Skeletal muscle satellite cell (primary cell): ENCODE data around the gene PID1.

Experiments
- H3K27me3 ChIP-seq: 2 replicates; pipeline ENCODE4 v1.7.0; 2013; ENCODE audit warnings: low read length; ENCODE audit not compliant: control insufficient read depth, insufficient read depth
- H3K36me3 ChIP-seq: 2 replicates; pipeline ENCODE4 v1.7.0; 2013; ENCODE audit warnings: mild to moderate bottlenecking, control low read depth, low read length; ENCODE audit not compliant: insufficient read depth
- H3K4me1 ChIP-seq: 2 replicates; pipeline ENCODE4 v1.7.0; 2013; ENCODE audit warnings: low read length; ENCODE audit not compliant: control insufficient read depth, insufficient read depth
- H3K4me2 ChIP-seq: 2 replicates; pipeline ENCODE4 v1.7.0; 2013; ENCODE audit warnings: mild to moderate bottlenecking, low read length
- H3K4me3 ChIP-seq: 2 replicates; pipeline ENCODE4 v1.7.0; 2013; ENCODE audit warnings: low read length
- H3K9ac ChIP-seq: 2 replicates; pipeline ENCODE4 v1.7.0; 2013; ENCODE audit warnings: mild to moderate bottlenecking, low read depth, low read length, moderate library complexity
- H3K9me3 ChIP-seq: replicated peaks from 2 replicates; pipeline ENCODE4 v1.7.0; 2013; ENCODE audit warnings: mild to moderate bottlenecking, control low read depth, low read length

PID1 gene

GRCh38 chr2:229041691-229042090 lies 229.4 kb downstream of the PID1 start:
- H3K27me3 ChIP-seq: no peaks in the 10 kb centered on the region
- H3K4me2 ChIP-seq: no peak overlapping the region
- no peak overlapping the region for H3K4me3 ChIP-seq
- H3K9me3 ChIP-seq: no peaks in the 10 kb centered on the region
- H3K9ac ChIP-seq: no peak overlapping the region
- H3K36me3 ChIP-seq: no peaks in the 10 kb centered on the region
- no peaks in the 10 kb centered on the region for H3K4me1 ChIP-seq

- Histone ChIP-seq H3K9ac (no peak overlapping the region), H3K27me3 (no peaks in the 10 kb centered on the region), H3K4me1 (peaks cover 4% of the 10 kb centered on the region), H3K9me3 (no peaks in the 10 kb centered on the region), H3K4me2 (no peak overlapping the region), H3K36me3 (no peaks in the 10 kb centered on the region), H3K4me3 (no peak overlapping the region)
These were observed 233.5 kb downstream of the PID1 start for GRCh38 chr2:229037621-229038020.

GRCh38 chr2:229033816-229034215 lies 237.3 kb downstream of the PID1 start:
- Histone ChIP-seq H3K9me3 (no peaks in the 10 kb centered on the region), H3K4me3 (no peak overlapping the region), H3K36me3 (no peaks in the 10 kb centered on the region), H3K4me1 (peaks cover 4% of the 10 kb centered on the region), H3K9ac (no peak overlapping the region), H3K4me2 (no peak overlapping the region), H3K27me3 (no peaks in the 10 kb centered on the region)

GRCh38 chr2:229032608-229033234 lies 238.4 kb downstream of the PID1 start:
- no peak overlapping the region for H3K9ac ChIP-seq
- H3K4me2 ChIP-seq: no peak overlapping the region
- no peaks in the 10 kb centered on the region for H3K9me3 ChIP-seq

GRCh38 chr2:229027353-229028105 lies 243.6 kb downstream of the PID1 start:
- Histone ChIP-seq H3K9me3 (no peaks in the 10 kb centered on the region), H3K27me3 (no peaks in the 10 kb centered on the region), H3K9ac (no peak overlapping the region), H3K4me1 (no peaks in the 10 kb centered on the region), H3K36me3 (no peaks in the 10 kb centered on the region), H3K4me2 (no peak overlapping the region), H3K4me3 (no peak overlapping the region)

More at GRCh38 chr2:229032608-229033234, 238.4 kb downstream of the PID1 start:
- Histone ChIP-seq H3K27me3 (no peaks in the 10 kb centered on the region), H3K36me3 (no peaks in the 10 kb centered on the region), H3K4me3 (no peak overlapping the region), H3K4me1 (peaks cover 4% of the 10 kb centered on the region)

DNA sequence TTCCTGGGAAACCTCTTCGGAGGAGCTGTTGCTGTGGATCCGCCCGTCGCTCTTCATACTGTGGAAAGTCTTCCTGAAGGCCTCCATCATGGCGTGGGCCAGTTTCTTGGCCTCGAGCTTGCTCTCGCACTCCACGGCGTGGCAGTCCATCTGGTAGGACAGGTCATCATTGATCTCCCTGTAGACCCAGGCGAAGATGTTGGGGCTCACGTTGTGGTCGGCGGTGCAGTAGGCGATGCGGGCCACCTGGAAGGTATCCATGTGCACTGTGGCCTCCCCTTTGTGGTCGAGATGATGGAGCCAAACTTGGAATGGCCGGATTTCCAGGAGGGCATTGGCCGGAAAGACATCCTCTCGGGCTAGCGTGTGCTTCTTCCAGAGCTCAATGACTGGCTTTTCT lies 245.4 kb downstream of the PID1 start:
- Histone ChIP-seq H3K9ac (no peak overlapping the region), H3K9me3 (no peaks in the 10 kb centered on the region), H3K4me1 (no peaks in the 10 kb centered on the region), H3K27me3 (no peaks in the 10 kb centered on the region), H3K4me2 (no peak overlapping the region), H3K36me3 (no peaks in the 10 kb centered on the region), H3K4me3 (no peak overlapping the region)

DNA sequence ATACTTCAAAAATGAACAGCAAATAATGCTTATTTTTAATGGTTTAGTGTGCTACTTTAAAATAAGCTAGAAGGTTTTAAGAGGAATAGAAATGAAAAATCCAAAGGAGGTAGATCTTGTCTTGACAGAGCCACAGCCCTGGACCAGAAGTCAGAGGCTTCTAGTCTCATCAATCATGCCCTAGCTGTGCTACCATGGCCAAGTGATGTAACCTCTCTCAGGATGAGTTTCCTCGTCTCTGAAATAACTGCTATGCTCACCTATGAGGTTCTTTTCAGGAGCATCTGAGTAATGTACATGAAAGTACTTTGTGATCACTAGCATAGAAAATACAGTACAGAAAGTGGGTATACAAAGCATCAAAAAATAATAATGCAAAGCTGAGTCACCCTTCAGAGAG lies 248.4 kb downstream of the PID1 start:
- Histone ChIP-seq H3K36me3 (no peaks in the 10 kb centered on the region), H3K4me1 (no peaks in the 10 kb centered on the region), H3K9me3 (no peaks in the 10 kb centered on the region), H3K4me3 (no peak overlapping the region), H3K27me3 (no peaks in the 10 kb centered on the region), H3K9ac (no peak overlapping the region), H3K4me2 (no peak overlapping the region)

GRCh38 chr2:229022071-229022470 lies 249.0 kb downstream of the PID1 start:
- Histone ChIP-seq H3K9me3 (no peaks in the 10 kb centered on the region), H3K4me1 (no peaks in the 10 kb centered on the region), H3K27me3 (no peaks in the 10 kb centered on the region), H3K9ac (no peak overlapping the region), H3K4me3 (no peak overlapping the region), H3K36me3 (no peaks in the 10 kb centered on the region), H3K4me2 (no peak overlapping the region)

DNA sequence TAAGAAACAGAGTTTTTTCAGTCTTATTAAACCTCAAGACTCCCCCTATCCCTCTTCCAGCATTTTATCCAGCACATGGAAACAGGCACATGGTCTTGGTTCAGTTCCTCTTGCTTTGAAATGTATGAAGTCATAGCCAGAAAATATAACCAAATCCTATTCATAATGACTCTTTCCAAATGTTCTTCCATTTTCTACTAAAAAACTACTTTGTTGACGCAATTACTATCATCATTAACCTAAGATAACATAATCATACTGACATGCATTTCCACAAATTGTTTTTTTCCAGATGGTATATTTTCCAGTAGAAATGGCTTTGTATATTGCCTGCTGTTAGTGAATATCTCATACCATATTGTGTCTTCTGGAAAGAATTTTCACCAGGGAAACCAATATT lies 261.3 kb downstream of the PID1 start:
- Histone ChIP-seq H3K36me3 (no peaks in the 10 kb centered on the region), H3K4me3 (no peak overlapping the region), H3K4me2 (no peak overlapping the region), H3K9ac (no peak overlapping the region), H3K27me3 (no peaks in the 10 kb centered on the region), H3K9me3 (no peaks in the 10 kb centered on the region), H3K4me1 (no peaks in the 10 kb centered on the region)

GRCh38 chr2:229003256-229003655 lies 267.8 kb downstream of the PID1 start:
- Histone ChIP-seq H3K4me1 (no peaks in the 10 kb centered on the region), H3K4me3 (no peak overlapping the region), H3K9me3 (no peaks in the 10 kb centered on the region), H3K4me2 (no peak overlapping the region), H3K36me3 (no peaks in the 10 kb centered on the region), H3K27me3 (no peaks in the 10 kb centered on the region), H3K9ac (no peak overlapping the region)

DNA sequence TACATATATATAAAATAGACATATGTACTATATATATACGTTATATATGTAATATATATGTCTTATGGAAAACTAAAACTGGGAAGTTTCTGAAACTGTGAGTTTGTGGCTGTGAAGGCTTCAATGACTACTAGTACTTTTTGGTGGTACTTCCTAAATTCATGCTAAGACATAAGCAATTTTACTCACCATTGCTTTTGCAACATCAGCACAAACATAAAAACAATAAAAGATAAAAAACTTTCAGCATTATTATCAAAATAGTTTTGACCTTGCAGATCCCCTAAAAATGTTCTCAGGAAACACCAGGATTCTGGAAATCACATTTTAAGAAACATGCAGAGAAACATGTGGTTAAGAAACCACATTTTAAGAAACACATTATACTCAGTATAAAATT lies 269.9 kb downstream of the PID1 start:
- Histone ChIP-seq H3K27me3 (no peaks in the 10 kb centered on the region), H3K36me3 (no peaks in the 10 kb centered on the region), H3K4me2 (no peak overlapping the region), H3K9ac (no peak overlapping the region), H3K9me3 (no peaks in the 10 kb centered on the region), H3K4me3 (no peak overlapping the region), H3K4me1 (no peaks in the 10 kb centered on the region)

DNA sequence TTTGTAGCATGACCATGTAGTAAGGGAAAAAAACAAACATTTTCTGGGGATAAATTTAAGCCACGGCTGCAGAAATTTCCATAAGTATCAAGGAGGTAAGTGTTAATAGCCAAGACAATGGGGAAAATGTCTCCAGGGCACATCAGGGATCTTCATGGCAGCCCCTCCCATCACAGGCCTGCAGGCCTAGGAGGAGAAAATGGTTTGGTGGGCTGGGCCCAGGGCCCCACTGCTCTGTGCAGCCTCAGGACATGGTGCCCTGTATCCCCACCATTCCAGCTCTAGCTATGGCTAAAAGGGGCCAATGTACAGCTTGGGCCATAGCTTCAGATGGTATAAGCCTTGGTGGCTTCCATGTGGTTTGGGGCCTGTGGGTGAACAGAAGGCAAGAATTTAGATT lies 271.8 kb downstream of the PID1 start:
- Histone ChIP-seq H3K9ac (no peak overlapping the region), H3K4me3 (no peak overlapping the region), H3K9me3 (no peaks in the 10 kb centered on the region)

More for the DNA sequence above, 271.8 kb downstream of the PID1 start:
- no peak overlapping the region for H3K4me2 ChIP-seq
- no peaks in the 10 kb centered on the region for H3K4me1 ChIP-seq
- no peaks in the 10 kb centered on the region for H3K27me3 ChIP-seq
- no peaks in the 10 kb centered on the region for H3K36me3 ChIP-seq
